Measurements from ENCODE around the gene XPR1.
"Not testable (repeated sequence)": the region's sequence is repeated elsewhere in the genome, so short reads cannot be mapped to it uniquely, and the experiment has no call there.

XPR1 gene

DNA sequence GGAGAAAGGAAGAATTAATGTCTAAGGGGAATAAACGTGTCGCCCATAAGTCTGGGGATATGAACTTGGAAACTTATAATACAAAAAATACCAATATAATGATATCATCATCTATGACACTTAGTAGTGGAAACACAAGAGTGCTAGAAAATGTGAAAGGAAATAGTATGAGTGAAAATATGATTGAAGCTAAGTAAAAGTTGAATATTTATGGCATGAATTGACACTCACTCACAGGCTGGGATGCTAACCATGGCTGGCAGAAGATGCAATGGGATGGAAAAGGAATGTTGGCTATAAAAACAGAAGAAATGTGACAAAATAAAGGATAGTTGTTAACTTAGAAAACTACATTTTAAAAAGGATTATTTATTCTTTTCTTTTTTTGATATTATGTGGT is 120.1 kb downstream of the XPR1 start:
- DNase-seq (ENCODE audit: low read depth, low spot score): no peak
- no peak overlapping the region for H3K4me3 ChIP-seq (ENCODE audit: low read length)

DNA sequence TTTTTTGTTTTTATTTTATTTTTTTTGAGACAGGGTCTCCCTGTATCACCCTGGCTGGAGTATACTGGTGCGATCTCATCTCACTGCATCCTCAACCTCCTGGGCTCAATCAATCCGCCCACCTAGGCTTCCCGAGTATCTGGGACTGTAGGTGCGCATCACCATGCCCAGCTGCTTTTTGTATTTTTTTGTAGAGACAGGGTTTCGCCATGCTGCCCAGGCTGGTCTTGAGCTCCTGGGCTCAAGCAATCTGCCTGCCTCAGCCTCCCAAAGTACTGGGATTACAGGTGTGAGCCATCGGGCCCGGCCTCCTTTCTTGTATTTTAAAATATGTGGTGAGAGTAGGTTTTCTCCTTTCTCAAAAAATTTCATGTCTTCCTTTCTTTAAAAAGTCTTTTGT is 122.6 kb downstream of the XPR1 start:
- no peak for DNase-seq (ENCODE audit: low read depth, low spot score)

GRCh38 chr1:180757657-180758056 is 125.8 kb downstream of the XPR1 start:
- no peak for DNase-seq (ENCODE audit: low read depth, low spot score)
- no peak overlapping the region for H3K4me3 ChIP-seq (ENCODE audit: low read length)

More for the DNA sequence above, 122.6 kb downstream of the XPR1 start:
- no peak overlapping the region for H3K4me3 ChIP-seq (ENCODE audit: low read length)

DNA sequence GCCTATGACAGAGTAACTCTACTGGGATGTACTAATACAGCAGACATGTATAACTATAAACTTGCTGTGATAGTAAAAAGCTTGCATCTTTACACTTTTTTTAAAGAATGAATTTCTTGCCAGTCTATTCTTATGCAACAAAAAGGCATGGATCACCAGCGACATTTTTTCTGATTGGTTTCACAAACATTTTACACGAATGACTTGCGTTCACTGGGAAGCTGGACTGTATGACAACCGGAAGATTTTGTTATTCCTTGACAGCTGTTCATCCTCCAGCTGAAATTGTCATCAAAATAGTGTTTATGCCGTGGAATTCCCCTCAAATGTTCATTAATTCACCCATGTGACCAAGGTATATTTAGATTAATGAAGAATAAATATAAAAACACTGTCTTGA is 131.0 kb downstream of the XPR1 start:
- no peak overlapping the region for H3K4me3 ChIP-seq (ENCODE audit: low read length)
- no peak for DNase-seq (ENCODE audit: low read depth, low spot score)

- H3K4me3 ChIP-seq (ENCODE audit: low read length): no peak overlapping the region
- DNase-seq (ENCODE audit: low read depth, low spot score): no peak
These were observed 133.3 kb downstream of the XPR1 start for GRCh38 chr1:180765151-180765550.

DNA sequence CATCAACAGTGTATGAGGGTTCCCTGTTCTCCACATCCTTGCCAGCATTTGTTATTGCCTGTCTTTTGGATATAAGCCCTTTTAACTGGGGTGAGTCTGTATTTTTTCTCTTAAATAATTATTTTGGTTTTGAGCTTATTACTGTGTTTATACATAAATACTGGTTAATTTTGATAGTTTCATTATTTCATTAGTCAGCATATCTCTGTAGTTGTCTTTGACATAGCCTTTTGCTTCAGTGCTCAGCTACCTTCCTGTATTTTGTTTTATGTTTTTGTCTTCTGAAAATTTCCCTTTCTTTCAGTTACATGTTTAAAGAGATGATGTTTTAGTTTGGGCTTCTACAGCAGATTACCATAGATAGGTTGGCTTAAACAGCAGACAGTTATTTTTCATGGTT is 138.1 kb downstream of the XPR1 start:
- no peak overlapping the region for H3K4me3 ChIP-seq (ENCODE audit: low read length)
- no peak for DNase-seq (ENCODE audit: low read depth, low spot score)

DNA sequence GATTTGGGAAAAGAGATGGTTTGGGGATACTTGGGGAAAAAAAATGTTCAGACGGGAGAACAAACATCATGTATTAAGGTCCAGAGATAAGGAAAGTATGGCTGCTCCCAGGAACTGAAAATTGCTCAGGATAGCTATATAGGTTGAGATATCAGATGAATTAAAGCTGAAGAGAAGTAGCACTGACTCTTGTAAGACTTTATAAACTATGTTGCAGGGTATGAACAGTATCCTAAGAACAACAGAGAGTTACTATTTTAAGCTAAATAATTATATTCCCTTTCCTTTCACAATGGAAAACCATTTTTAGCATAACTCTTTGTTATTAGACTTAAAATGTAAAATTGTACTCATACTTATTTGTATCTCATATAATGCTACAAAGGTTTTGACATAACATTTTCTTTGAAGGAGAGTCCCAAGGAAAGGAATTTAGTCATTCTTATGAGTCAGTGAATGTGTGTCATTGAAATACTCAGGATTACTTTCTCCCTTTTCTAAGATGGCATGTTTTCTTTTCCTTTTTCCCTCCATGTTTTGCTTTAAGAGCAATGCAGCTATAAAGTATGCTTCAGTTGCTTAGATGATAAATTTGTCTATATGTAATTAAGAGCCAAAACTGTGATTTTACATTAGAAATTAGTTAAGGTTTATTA is 141.5 kb downstream of the XPR1 start:
- no peak for DNase-seq (ENCODE audit: low read depth, low spot score)
- H3K4me3 ChIP-seq (ENCODE audit: low read length): no peak overlapping the region

DNA sequence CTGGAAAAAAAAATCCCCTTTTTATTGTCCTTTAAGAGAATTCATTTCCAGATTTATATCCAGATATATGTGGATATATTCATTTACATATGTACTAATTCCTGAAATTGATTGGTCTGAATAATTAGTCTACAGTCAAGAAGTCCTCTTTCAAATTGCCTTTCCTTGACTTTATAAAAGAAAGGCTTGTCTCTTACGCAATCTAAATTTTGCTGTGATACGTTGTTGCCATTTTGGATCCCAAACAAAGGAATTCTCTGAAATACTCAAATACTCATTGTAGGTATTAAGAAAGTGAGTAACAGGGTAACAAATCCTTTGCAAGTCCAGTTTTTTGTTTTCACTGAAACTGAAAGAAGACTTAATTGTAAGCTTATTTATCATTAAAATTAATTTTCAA is 144.0 kb downstream of the XPR1 start:
- no peak overlapping the region for H3K4me3 ChIP-seq (ENCODE audit: low read length)
- DNase-seq (ENCODE audit: low read depth, low spot score): no peak

DNA sequence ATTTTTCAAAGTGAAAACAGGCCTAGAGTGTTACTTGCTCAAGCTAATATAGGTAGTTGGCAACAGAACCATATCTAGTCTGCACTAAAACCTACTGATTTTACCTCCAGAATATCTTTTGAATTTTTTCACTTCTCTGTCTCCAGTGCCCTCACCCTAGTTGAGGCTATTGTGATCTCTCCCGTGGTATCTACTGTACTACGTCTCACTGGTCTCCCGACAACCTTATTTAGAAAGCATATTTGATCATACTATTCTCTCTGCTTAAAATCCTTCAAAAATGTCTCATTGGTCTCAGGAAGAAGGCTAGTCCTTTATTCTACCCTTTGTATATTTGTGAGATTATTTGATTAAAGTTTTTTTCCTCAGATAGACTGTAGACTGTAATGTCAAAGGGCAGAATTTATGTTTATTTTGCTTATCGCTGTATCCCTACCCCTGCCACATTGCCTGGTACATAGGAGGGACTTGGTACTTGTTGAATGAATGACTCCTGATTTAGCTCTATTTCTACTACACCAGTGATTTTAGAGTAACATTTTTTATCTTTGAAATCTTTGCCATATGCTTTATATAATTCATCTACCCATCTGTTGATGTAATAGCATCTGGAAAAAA is 145.4 kb downstream of the XPR1 start:
- DNase-seq (ENCODE audit: low read depth, low spot score): no peak
- no peak overlapping the region for H3K4me3 ChIP-seq (ENCODE audit: low read length)

DNA sequence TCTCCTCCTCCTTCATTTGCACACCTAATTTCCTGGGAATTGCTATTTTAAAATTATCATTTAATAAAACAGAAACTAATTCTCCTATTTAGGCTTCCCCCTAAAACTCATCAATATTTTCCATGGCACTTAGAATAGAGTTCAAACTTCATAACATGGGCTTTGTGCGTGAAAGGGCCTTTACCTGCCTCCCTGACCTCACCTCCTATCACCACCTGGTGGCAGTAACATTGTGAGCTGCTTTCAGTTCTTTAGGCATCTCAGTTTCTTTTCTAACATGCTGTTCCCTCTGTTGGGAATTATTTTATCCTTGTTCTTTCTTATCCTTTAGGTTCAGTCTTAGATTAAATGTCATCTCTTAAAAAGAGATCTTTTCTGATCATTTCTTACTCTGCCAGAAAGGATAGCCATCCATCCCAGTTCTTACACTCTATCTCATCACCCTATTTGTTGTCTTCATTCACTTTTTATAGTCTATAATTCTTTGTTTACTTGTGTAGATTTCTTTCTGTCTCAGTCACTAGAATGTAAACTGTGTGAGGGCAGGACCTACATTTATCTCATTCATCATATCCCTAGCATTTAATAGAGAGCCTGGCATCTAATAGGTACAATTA is 147.1 kb downstream of the XPR1 start:
- no peak for DNase-seq (ENCODE audit: low read depth, low spot score)

GRCh38 chr1:180779584-180779983 is 147.8 kb downstream of the XPR1 start:
- no peak overlapping the region for H3K4me3 ChIP-seq (ENCODE audit: low read length)
- DNase-seq (ENCODE audit: low read depth, low spot score): no peak

More for the DNA sequence above, 147.1 kb downstream of the XPR1 start:
- no peak overlapping the region for H3K4me3 ChIP-seq (ENCODE audit: low read length)

DNA sequence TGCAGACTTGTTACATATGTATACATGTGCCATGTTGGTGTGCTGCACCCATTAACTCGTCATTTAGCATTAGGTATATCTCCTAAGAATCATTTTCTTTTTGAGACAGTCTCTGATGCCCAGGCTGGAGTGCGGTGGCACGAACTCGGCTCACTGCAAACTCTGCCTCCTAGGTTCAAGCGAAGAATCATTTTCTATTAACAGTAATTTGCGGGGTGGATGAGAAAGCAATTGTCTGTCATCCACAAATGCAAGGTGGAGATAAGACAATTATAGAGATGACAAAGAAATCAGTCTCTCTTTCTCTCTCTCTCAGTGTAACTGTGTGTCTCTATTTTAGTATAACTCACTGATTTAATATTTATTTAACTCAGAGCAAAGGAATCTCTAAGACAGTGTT is 149.9 kb downstream of the XPR1 start:
- no peak for DNase-seq (ENCODE audit: low read depth, low spot score)
- no peak overlapping the region for H3K4me3 ChIP-seq (ENCODE audit: low read length)

GRCh38 chr1:180785291-180785690 is 153.5 kb downstream of the XPR1 start:
- H3K4me3 ChIP-seq (ENCODE audit: low read length): no peak overlapping the region
- no peak for DNase-seq (ENCODE audit: low read depth, low spot score)

- DNase-seq (ENCODE audit: low read depth, low spot score): no peak
- H3K4me3 ChIP-seq (ENCODE audit: low read length): no peak overlapping the region
These were observed 154.1 kb downstream of the XPR1 start for GRCh38 chr1:180785887-180786286.

DNA sequence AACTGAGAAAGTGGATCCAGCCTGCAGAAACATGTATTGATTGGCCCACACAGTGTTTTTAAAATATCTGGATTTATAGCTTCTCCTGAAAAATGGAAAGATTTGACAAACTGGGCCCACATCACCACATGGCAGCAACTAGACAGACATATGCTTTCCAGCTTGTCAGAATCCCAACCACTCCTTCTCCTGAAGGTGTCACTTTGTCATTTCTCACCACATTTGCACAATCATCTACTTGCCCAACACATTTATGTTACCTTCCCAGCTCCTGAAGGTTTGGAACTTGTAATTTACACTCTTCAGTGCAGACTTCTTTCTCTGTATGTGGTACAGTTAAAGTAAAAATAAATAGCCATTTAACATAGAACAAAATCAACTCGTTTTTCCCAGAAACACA is 154.8 kb downstream of the XPR1 start:
- no peak for DNase-seq (ENCODE audit: low read depth, low spot score)
- no peak overlapping the region for H3K4me3 ChIP-seq (ENCODE audit: low read length)

- DNase-seq (ENCODE audit: low read depth, low spot score): no peak
- H3K4me3 ChIP-seq (ENCODE audit: low read length): no peak overlapping the region
These were observed 155.9 kb downstream of the XPR1 start for GRCh38 chr1:180787628-180788307.

- DNase-seq (ENCODE audit: low read depth, low spot score): no peak
- no peak overlapping the region for H3K4me3 ChIP-seq (ENCODE audit: low read length)
These were observed 157.6 kb downstream of the XPR1 start for GRCh38 chr1:180789460-180789859.

- not testable (repeated sequence) for DNase-seq (ENCODE audit: low read depth, low spot score); H3K4me3 ChIP-seq (ENCODE audit: low read length)
These were observed 159.3 kb downstream of the XPR1 start for GRCh38 chr1:180791152-180791551.

DNA sequence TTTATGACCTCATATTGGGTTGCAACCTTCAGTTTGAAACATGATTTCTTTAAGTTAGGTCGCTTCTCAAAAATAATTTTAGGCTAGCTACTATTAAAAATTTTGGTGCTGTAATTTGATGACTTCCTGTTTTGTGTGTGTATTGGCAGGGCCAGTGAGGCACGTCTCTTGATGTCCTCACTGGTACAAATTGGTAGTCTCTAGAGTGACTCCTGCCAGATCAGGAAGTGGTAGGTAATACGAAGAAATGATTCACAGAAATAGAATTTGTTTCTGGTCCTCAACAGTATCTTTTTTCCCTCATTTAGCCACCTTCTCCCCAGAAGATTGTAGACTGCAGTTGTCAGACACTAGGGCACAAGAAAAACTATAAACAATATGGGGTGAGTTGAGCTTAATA is 160.0 kb downstream of the XPR1 start:
- no peak for DNase-seq (ENCODE audit: low read depth, low spot score)
- no peak overlapping the region for H3K4me3 ChIP-seq (ENCODE audit: low read length)

DNA sequence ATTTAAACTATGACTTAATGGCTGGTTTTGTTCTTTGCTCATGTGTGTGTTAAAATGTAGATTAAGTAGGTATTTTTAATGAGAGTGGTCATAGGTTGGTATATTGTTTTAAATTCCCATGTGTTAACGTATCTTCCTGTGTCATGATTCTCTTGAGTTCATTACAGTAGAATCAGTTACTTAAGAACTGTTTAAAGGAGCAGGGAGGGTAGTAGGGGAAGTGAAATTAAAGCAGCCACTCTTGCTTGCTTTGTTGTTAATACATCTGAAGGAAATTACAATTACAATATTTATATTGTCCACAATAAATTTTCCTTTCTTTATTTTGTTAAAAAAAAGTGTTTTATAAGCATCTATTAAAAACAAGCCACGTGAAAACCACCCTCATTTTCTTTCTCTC is 161.6 kb downstream of the XPR1 start:
- H3K4me3 ChIP-seq (ENCODE audit: low read length): no peak overlapping the region
- no peak for DNase-seq (ENCODE audit: low read depth, low spot score)

Data from Jurkat, Clone E6-1 (cell line).